Esophagus (tissue), 2 donors: Measurements from ENCODE around the gene NCOA3. TPM values are rescaled to one million over a fixed set of nuclear protein-coding genes. Genes with fewer than 3 reads are reported as not detected.
"Not testable (repeated sequence)": the region's sequence is repeated elsewhere in the genome, so short reads cannot be mapped to it uniquely, and the experiment has no call there.

ENCODE experiments used
- H3K27ac ChIP-seq, 2 donors: one replicate each; pipeline ENCODE4 v1.5.1; 2013; ENCODE audit warnings: low read depth in 2 of 2, mild to moderate bottlenecking in 2 of 2, inconsistent platforms in 1 of 2, low read length in 1 of 2, moderate library complexity in 1 of 2
- H3K27me3 ChIP-seq, 2 donors: one replicate each; pipeline ENCODE4 v1.6.1; 2013; ENCODE audit warnings: low read length in 2 of 2, control low read depth in 1 of 2, mild to moderate bottlenecking in 1 of 2; ENCODE audit not compliant: insufficient read depth in 2 of 2, control insufficient read depth in 1 of 2
- H3K36me3 ChIP-seq, 2 donors: one replicate each; pipeline ENCODE4 v1.6.1; 2013; ENCODE audit warnings: low read length in 1 of 2; ENCODE audit not compliant: control insufficient read depth in 2 of 2, insufficient read depth in 2 of 2
- H3K4me1 ChIP-seq, 2 donors: one replicate each; pipeline ENCODE4 v1.6.1; 2013; ENCODE audit warnings: low read length in 1 of 2; ENCODE audit not compliant: control insufficient read depth in 2 of 2, insufficient read depth in 2 of 2
- H3K4me3 ChIP-seq, 2 donors: one replicate each; pipeline ENCODE4 v1.5.1; 2013; ENCODE audit warnings: low read length in 2 of 2, mild to moderate bottlenecking in 2 of 2, low read depth in 1 of 2, moderate library complexity in 1 of 2
- H3K9me3 ChIP-seq, 2 donors: one replicate each; pipeline ENCODE4 v1.6.1; 2013; ENCODE audit warnings: mild to moderate bottlenecking in 2 of 2, low read depth in 1 of 2, low read length in 1 of 2, moderate library complexity in 1 of 2; ENCODE audit not compliant: control insufficient read depth in 2 of 2, insufficient read depth in 1 of 2
- WGBS, 2 donors: extraction: QIAGEN DNeasy Blood & Tissue Kit; methylation state at CpG; one replicate each; pipeline ENCODE4 v1.1.7; 2013; 5-methylcytosine and 5-hydroxymethylcytosine counted together
- polyA plus RNA-seq, 2 donors: library from polyadenylated mRNA; stranded (reverse); fragments of 200-250 nt; gene quantifications; one replicate each; pipeline ENCODE4 v1.2.3, GENCODE V29; 2013
- donor health status: healthy with polysubstance abuse.
- donor health status: Bipolar disorder and iron deficiency.

NCOA3 gene
- polyA plus RNA-seq, 2 donors: 7.2 to 7.8 TPM

- Histone ChIP-seq H3K27me3 (no peaks in the 10 kb centered on the region), H3K4me1 (no peaks in the 10 kb centered on the region), H3K27ac (no peak overlapping the region), H3K9me3 (no peaks in the 10 kb centered on the region), H3K36me3 (no peaks in the 10 kb centered on the region), H3K4me3 (no peak overlapping the region)
- 89 to 90% methylated on average over 10 of the region's 10 CpGs for WGBS, 2 donors
These were observed 83.5 kb downstream of the NCOA3 start for GRCh38 chr20:47585087-47585747.

GRCh38 chr20:47586649-47587294 lies 85.1 kb downstream of the NCOA3 start:
- Histone ChIP-seq H3K27me3 (no peaks in the 10 kb centered on the region), H3K36me3 (peaks cover 0 to 2% of the 10 kb centered on the region in 2 donors), H3K4me1 (no peaks in the 10 kb centered on the region), H3K27ac (no peak overlapping the region), H3K9me3 (no peaks in the 10 kb centered on the region), H3K4me3 (no peak overlapping the region)
- WGBS, 2 donors: 77 to 79% methylated on average over 6 of the region's 6 CpGs

GRCh38 chr20:47588158-47588557 lies 86.5 kb downstream of the NCOA3 start:
- H3K4me3 ChIP-seq: no peak overlapping the region
- WGBS, 2 donors: 95 to 96% methylated on average over 8 of the region's 8 CpGs
- no peaks in the 10 kb centered on the region for H3K9me3 ChIP-seq
- H3K36me3 ChIP-seq: peaks cover 0 to 2% of the 10 kb centered on the region in 2 donors
- H3K27me3 ChIP-seq: no peaks in the 10 kb centered on the region
- no peak overlapping the region for H3K27ac ChIP-seq
- H3K4me1 ChIP-seq: no peaks in the 10 kb centered on the region

- H3K9me3 ChIP-seq: no peaks in the 10 kb centered on the region
- H3K36me3 ChIP-seq: peaks cover 0 to 2% of the 10 kb centered on the region in 2 donors
- 94 to 96% methylated on average over 1 of the region's 1 CpG for WGBS, 2 donors
- no peaks in the 10 kb centered on the region for H3K27me3 ChIP-seq
- H3K4me3 ChIP-seq: no peak overlapping the region
- H3K27ac ChIP-seq: no peak overlapping the region
- no peaks in the 10 kb centered on the region for H3K4me1 ChIP-seq
These were observed 89.5 kb downstream of the NCOA3 start for GRCh38 chr20:47591231-47591630.

GRCh38 chr20:47594157-47594556 lies 92.5 kb downstream of the NCOA3 start:
- peaks cover 0 to 2% of the 10 kb centered on the region in 2 donors for H3K36me3 ChIP-seq
- no peak overlapping the region for H3K4me3 ChIP-seq
- H3K27me3 ChIP-seq: no peaks in the 10 kb centered on the region
- no peaks in the 10 kb centered on the region for H3K4me1 ChIP-seq
- no peak overlapping the region for H3K27ac ChIP-seq
- H3K9me3 ChIP-seq: no peaks in the 10 kb centered on the region
- WGBS, 2 donors: 95 to 96% methylated on average over 6 of the region's 6 CpGs

- H3K9me3 ChIP-seq, H3K27me3 ChIP-seq, H3K4me1 ChIP-seq, H3K36me3 ChIP-seq, H3K4me3 ChIP-seq, H3K27ac ChIP-seq: not testable (repeated sequence)
- 93 to 97% methylated on average over 10 of the region's 10 CpGs for WGBS, 2 donors
These were observed 93.5 kb downstream of the NCOA3 start for GRCh38 chr20:47595138-47595537.

GRCh38 chr20:47596003-47596571 lies 94.4 kb downstream of the NCOA3 start:
- WGBS, 2 donors: 68 to 94% methylated on average over 6 of the region's 6 CpGs
- no peaks in the 10 kb centered on the region for H3K27me3 ChIP-seq
- H3K9me3 ChIP-seq: no peaks in the 10 kb centered on the region
- H3K4me1 ChIP-seq: no peaks in the 10 kb centered on the region
- no peak overlapping the region for H3K27ac ChIP-seq
- no peaks in the 10 kb centered on the region for H3K36me3 ChIP-seq
- no peak overlapping the region for H3K4me3 ChIP-seq

GRCh38 chr20:47597090-47597489 lies 95.4 kb downstream of the NCOA3 start:
- no peaks in the 10 kb centered on the region for H3K9me3 ChIP-seq
- H3K4me3 ChIP-seq: no peak overlapping the region
- H3K27ac ChIP-seq: no peak overlapping the region
- H3K27me3 ChIP-seq: no peaks in the 10 kb centered on the region
- no peaks in the 10 kb centered on the region for H3K36me3 ChIP-seq
- no peaks in the 10 kb centered on the region for H3K4me1 ChIP-seq

GRCh38 chr20:47598911-47599744 lies 97.4 kb downstream of the NCOA3 start:
- WGBS, 2 donors: 92 to 93% methylated on average over 7 of the region's 7 CpGs
- H3K4me3 ChIP-seq: no peak overlapping the region
- no peaks in the 10 kb centered on the region for H3K27me3 ChIP-seq
- peaks cover 0 to 2% of the 10 kb centered on the region in 2 donors for H3K9me3 ChIP-seq
- H3K27ac ChIP-seq: no peak overlapping the region
- H3K4me1 ChIP-seq: no peaks in the 10 kb centered on the region
- no peaks in the 10 kb centered on the region for H3K36me3 ChIP-seq
